ENCODE measurements around the gene HSD11B2.
A peak's percentile ranks its signal among the peaks of the same experiment; 100 is the strongest.

The HSD11B2 gene

DNA sequence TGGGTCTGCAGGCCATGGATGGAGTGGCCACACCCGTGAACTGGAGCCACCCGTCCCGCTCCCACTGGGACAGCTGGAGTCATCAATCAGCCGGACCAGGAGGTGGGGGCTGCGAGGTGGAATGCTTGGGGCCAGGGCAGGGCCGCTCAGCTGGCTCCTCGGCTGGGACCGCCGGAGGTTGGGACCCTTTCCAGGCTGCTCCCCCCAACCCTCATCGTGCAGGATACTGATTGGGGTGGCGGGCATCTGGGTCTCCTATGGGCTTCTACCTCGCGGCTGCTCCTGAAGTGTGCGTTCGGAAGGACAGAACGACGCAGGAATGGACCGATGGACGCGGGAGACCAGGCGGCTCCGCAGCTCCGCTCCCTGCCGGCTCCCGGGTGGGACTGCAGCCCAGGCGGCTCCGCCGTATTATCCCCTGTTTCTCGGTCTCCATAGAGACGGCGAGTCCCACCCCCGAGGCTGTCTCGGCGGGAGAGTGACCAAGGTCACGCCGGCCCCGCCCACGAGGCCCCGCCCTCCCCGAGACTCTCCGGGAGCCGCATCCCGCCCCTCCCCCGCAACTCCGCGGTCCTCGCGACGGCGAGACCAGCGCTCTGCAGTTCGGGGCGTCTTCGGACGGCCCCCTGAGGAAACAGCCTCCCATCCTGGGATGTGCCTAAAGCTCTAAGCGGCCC is 37.7 kb upstream of the HSD11B2 start, which contains the start of gene TPPP3:
Gene TPPP3 (minus strand): TSS at position 388 of the 677 bp plus-strand sequence. CDS start 2,387 bp downstream, outside the sequence.
- H3K36me3 Mint-ChIP-seq (ENCODE audit: insufficient read depth) = peaks cover 3% of the 10 kb centered on the region
- peak in 2 of 3 experiments; percentile 34 to 41 for DNase-seq
- peak within 1 kb of the TSS; percentile 71 to 75 for H3K4me3 Mint-ChIP-seq
- H3K9me3 Mint-ChIP-seq = no peaks in the 10 kb centered on the region
- peaks cover 35 to 75% of the 10 kb centered on the region in 2 donors for H3K27me3 Mint-ChIP-seq
- peaks cover 5 to 9% of the 10 kb centered on the region in 2 donors for H3K4me1 Mint-ChIP-seq (ENCODE audit: low read depth in 2 of 2)
- peak; percentile 76 for ATAC-seq (replicated peaks)
- peak within 1 kb of the TSS; percentile 44 to 71 for H3K27ac Mint-ChIP-seq

DNA sequence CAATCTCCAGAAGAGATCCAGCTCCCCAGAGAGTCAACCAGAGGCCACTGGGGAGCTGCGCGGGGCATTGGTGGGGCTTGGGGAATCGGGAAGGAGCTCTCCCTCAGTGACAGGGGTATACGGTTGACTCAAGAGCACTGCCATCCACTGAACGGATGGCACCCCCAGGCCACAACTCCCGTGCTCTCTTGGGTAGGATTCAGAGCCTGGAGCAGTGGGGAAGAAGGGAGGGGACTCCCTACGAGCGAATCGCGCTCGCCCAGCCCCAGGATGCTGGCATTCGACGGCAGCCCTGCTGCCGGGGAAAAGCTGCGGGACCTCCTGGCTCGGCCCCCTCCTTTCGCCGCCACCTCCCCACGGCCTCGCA is 37.1 kb upstream of the HSD11B2 start:
- no peaks in the 10 kb centered on the region for H3K9me3 Mint-ChIP-seq
- peaks cover 35 to 80% of the 10 kb centered on the region in 2 donors for H3K27me3 Mint-ChIP-seq
- peak; percentile 7 for ATAC-seq (replicated peaks)
- no peak for DNase-seq
- H3K4me1 Mint-ChIP-seq (ENCODE audit: low read depth in 2 of 2) = peaks cover 5 to 9% of the 10 kb centered on the region in 2 donors
- peaks cover 3% of the 10 kb centered on the region for H3K36me3 Mint-ChIP-seq (ENCODE audit: insufficient read depth)
- peak overlapping the region; percentile 71 to 75 for H3K4me3 Mint-ChIP-seq
- H3K27ac Mint-ChIP-seq = peak overlapping the region in 1 of 2 donors; percentile 5

DNA sequence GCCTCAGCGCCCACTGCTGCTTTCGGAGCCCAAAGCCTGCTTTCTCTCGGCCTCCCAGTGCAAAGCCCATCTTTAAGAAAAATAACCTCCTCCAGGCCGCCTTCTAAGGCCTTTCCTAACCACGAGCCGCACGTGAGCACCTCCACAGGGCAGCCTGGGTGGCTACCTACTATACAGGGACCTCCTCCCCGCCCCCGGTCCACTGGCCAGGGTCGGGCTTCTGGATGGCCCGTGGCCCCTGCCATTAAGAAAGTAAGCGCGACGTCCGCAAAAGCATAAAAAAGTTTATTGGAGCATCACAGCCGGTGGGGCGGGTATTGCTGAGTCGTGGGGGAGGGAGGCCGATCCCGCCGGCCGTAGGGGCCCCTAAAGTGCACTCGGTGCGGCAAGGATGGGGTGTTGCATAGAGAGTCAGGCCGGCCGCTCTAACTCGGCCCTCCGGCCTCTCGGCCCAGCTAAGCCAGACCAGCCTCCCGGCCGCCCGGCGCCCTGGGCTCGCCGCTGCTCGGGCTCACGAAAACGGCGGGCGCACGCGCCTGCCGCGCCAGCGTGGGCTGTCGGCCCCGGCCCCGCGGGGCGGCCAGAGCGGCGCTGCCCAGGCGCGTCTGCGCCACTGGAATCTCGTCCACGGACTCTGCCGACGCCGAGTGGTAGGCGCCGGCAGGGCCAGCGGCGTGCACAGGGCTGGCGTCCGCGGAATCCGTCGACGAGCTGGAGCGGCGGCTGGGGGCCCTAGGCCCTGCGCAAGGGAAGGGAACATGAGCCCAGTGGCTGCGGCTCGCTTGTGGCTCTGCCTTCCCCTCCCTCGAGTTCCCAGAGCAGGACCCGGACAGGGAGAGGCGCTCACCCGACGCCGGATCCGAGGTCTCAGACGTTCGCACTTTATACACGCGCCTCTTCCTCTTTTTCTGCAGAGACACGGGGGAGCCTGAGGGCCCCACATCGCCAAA is 36.5 kb upstream of the HSD11B2 start:
- peak overlapping the region in 1 of 2 donors; percentile 5 for H3K27ac Mint-ChIP-seq
- peak overlapping the region; percentile 71 to 75 for H3K4me3 Mint-ChIP-seq
- H3K27me3 Mint-ChIP-seq = peaks cover 35 to 80% of the 10 kb centered on the region in 2 donors
- H3K36me3 Mint-ChIP-seq (ENCODE audit: insufficient read depth) = peaks cover 3% of the 10 kb centered on the region
- H3K4me1 Mint-ChIP-seq (ENCODE audit: low read depth in 2 of 2) = peaks cover 5 to 9% of the 10 kb centered on the region in 2 donors
- DNase-seq (no peak), ATAC-seq (replicated peaks) (peak; percentile 16)
- H3K9me3 Mint-ChIP-seq = no peaks in the 10 kb centered on the region

GRCh38 chr16:67395105-67395457 is 35.8 kb upstream of the HSD11B2 start:
- Mint-ChIP-seq H3K36me3 (ENCODE audit: insufficient read depth) (peaks cover 3% of the 10 kb centered on the region), H3K4me3 (peak overlapping the region in 1 of 2 donors; percentile 42), H3K9me3 (no peaks in the 10 kb centered on the region), H3K27ac (no peak overlapping the region), H3K27me3 (peaks cover 35 to 79% of the 10 kb centered on the region in 2 donors), H3K4me1 (ENCODE audit: low read depth in 2 of 2) (peaks cover 5 to 9% of the 10 kb centered on the region in 2 donors)
- DNase-seq (no peak), ATAC-seq (replicated peaks) (no peak)

DNA sequence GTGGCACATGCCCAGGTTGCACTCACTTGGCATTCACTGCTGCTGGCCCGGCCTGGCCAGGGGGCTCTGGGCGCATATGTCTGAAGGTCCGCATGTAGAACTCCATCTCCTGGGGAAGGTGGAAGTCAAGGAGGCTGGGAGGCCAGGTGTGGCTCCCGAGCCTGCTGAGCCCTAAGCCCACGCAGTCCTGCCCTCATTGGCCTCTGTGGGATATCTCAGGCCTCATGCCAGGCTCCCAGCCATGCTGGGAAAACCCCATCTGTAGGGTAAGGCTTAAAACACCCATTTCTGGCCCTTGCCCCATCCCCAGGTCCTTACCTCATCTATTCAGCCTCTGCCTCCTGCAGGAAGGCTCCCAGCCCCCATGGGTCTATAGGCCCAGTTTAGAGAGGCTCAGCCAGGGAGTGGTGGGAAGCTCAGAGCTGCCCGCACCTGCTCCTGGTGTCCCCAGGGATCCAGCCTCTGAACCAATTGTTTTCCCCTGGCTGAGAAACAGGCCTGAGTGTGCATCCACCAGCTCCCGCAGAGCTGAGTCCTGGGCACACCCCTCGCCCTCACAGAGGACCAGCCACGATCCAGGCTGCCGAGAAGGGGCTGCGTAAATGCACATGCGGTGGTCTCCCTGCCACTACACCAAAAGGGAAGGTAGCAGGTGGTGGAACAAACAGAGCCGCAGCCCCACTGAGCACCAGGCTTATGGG is 35.3 kb upstream of the HSD11B2 start:
- Mint-ChIP-seq H3K4me3 (peak overlapping the region in 1 of 2 donors; percentile 42), H3K27ac (no peak overlapping the region), H3K36me3 (ENCODE audit: insufficient read depth) (peaks cover 3% of the 10 kb centered on the region), H3K27me3 (peaks cover 35 to 74% of the 10 kb centered on the region in 2 donors), H3K4me1 (ENCODE audit: low read depth in 2 of 2) (peaks cover 5 to 9% of the 10 kb centered on the region in 2 donors), H3K9me3 (no peaks in the 10 kb centered on the region)
- ATAC-seq (replicated peaks) (no peak), DNase-seq (no peak)

GRCh38 chr16:67396159-67397035 is 34.5 kb upstream of the HSD11B2 start:
- H3K36me3 Mint-ChIP-seq (ENCODE audit: insufficient read depth) = no peaks in the 10 kb centered on the region
- no peak overlapping the region for H3K27ac Mint-ChIP-seq
- H3K27me3 Mint-ChIP-seq = peaks cover 35 to 67% of the 10 kb centered on the region in 2 donors
- H3K4me3 Mint-ChIP-seq = no peak overlapping the region
- peaks cover 5 to 9% of the 10 kb centered on the region in 2 donors for H3K4me1 Mint-ChIP-seq (ENCODE audit: low read depth in 2 of 2)
- ATAC-seq (replicated peaks) (no peak), DNase-seq (no peak)
- H3K9me3 Mint-ChIP-seq = no peaks in the 10 kb centered on the region

DNA sequence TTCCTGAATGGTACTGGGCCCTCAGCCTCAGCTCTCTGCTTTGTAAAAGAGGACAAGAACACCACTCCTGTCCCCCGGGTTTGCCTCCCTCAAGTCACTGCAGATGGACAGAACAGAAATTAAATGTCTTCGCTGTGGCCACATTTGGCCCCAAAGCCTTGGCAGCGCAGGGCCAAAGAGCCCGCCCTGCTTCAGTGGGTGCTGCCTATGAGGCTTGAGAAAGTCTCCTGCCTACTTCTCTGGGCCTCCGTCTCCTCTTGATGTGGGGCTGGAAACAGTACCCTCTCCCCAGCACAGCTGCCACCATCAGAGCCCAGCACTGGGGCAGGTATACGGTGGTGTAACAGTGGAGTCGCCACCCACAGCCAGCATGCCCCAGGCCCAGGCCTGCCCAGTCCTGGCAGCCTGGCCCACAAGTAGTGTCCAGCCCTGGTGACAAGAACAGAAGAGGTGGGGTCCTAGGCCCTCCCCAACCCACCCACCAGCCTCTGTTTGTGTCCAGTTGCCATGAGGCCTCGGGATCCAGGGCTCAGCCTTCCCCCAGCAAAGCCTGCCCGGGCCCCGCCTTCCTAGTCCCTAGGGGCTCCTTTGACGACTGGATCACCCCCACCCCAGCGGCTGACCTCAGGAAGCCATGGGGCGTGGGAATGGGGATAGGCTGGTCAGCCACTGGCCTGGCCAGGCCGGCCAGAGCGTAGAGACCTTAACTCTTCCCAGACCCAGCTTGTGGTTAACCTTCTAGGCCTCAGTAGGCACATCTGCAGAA is 33.7 kb upstream of the HSD11B2 start:
- peaks cover 31 to 67% of the 10 kb centered on the region in 2 donors for H3K27me3 Mint-ChIP-seq
- no peak for DNase-seq

DNA sequence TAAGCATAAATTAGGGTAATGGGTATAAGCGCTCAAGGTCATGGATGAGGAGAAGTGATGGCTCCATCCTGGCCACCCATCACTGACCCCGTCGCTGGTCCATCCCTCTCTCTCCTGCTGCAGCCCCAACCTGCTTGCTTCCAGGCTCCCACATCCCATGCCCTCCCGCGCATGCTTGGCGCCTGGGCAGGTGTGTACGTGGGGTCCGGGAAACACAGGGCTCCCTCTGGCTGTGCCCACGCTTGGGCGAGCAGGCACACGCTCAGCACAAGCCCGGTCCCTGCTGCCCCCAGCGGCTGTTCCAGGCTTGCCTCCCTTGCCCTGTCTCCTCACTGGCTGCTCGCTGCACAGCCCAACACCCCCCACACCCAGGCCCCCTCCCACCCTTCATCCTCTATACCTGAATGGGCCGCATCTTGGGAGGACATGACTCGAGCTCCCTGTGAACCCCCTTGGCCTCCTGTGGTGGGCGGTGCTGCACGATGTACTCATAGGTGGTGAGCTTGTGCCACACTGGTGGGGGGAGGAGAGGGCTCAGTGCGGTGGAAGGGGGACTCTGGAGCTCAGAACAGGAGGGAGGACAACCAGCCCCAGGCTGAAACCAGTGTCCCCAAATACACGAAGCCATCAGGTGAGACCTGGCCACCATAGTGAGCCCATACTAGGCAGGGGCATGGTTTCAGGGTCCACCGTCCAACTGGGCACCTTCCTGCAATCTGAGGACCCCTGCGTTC is 32.9 kb upstream of the HSD11B2 start:
- Mint-ChIP-seq H3K27me3 (peaks cover 25 to 67% of the 10 kb centered on the region in 2 donors), H3K27ac (no peak overlapping the region)
- no peak for DNase-seq

More for the DNA sequence above, 33.7 kb upstream of the HSD11B2 start:
- Mint-ChIP-seq H3K36me3 (ENCODE audit: insufficient read depth) (no peaks in the 10 kb centered on the region), H3K4me3 (no peak overlapping the region), H3K9me3 (no peaks in the 10 kb centered on the region), H3K4me1 (ENCODE audit: low read depth in 2 of 2) (peaks cover 5 to 9% of the 10 kb centered on the region in 2 donors), H3K27ac (no peak overlapping the region)
- ATAC-seq (replicated peaks) = no peak

GRCh38 chr16:67398546-67399217 is 32.2 kb upstream of the HSD11B2 start:
- ATAC-seq (replicated peaks) (no peak), DNase-seq (no peak)
- Mint-ChIP-seq H3K4me3 (no peak overlapping the region), H3K4me1 (ENCODE audit: low read depth in 2 of 2) (peaks cover 5 to 7% of the 10 kb centered on the region in 2 donors), H3K36me3 (ENCODE audit: insufficient read depth) (no peaks in the 10 kb centered on the region), H3K27me3 (peaks cover 22 to 67% of the 10 kb centered on the region in 2 donors), H3K27ac (no peak overlapping the region), H3K9me3 (no peaks in the 10 kb centered on the region)

More for the DNA sequence above, 32.9 kb upstream of the HSD11B2 start:
- H3K4me3 Mint-ChIP-seq = no peak overlapping the region
- no peak for ATAC-seq (replicated peaks)
- no peaks in the 10 kb centered on the region for H3K9me3 Mint-ChIP-seq
- peaks cover 5 to 9% of the 10 kb centered on the region in 2 donors for H3K4me1 Mint-ChIP-seq (ENCODE audit: low read depth in 2 of 2)
- no peaks in the 10 kb centered on the region for H3K36me3 Mint-ChIP-seq (ENCODE audit: insufficient read depth)

DNA sequence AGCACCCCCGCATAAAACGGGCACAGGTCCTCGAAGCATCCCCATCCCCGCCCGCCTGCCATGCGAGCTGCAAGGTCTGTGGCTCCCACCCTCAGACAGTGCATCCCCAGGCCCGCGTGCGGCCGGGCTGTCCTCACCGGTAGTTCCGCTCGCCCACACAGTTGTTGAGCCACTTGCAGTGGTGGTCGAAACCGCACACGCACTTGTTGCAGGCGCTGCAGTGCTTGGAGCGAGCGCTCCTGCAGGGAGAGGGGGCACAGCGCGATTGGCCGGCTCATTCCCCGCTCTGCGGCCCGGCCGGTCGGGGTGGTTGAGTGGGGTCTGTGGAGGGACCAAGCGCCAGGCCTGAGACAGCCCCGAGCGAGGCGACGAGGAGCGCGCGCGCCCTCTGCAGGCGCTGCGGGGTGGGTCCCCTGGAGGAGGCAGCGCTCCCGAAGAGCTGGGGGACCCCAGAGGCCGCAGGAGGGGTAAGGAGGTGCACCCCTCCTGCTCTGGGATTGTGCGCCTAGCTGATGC is 31.6 kb upstream of the HSD11B2 start:
- Mint-ChIP-seq H3K36me3 (ENCODE audit: insufficient read depth) (no peaks in the 10 kb centered on the region), H3K4me1 (ENCODE audit: low read depth in 2 of 2) (peaks cover under 1% of the 10 kb centered on the region in 2 donors), H3K27me3 (peaks cover 16 to 67% of the 10 kb centered on the region in 2 donors), H3K4me3 (no peak overlapping the region), H3K27ac (no peak overlapping the region), H3K9me3 (no peaks in the 10 kb centered on the region)
- DNase-seq (peak; percentile 33 to 38 (median 37)), ATAC-seq (replicated peaks) (peak; percentile 70)

Data from effector memory CD8-positive, alpha-beta T cell (primary cell).